SU-DHL-6 (cell line): ENCODE measurements around the gene AADACL2.

Experiments
- H2AFZ ChIP-seq: fragments of 200-600 bp; sonication (generic); 2 replicates; pipeline ENCODE4 v1.6.1; 2014; ENCODE audit warnings: low read depth, mild to moderate bottlenecking, moderate library complexity, mixed read lengths, antibody characterized with exemption, low read length; ENCODE audit not compliant: severe bottlenecking
- H3F3A ChIP-seq: fragments of 200-600 bp; shearing (Covaris generic); 2 replicates; pipeline ENCODE4 v1.6.0; 2016; ENCODE audit warnings: antibody characterized with exemption, mild to moderate bottlenecking; ENCODE audit not compliant: insufficient read depth
- H3K27ac ChIP-seq: fragments of 200-600 bp; sonication (generic); 2 replicates; pipeline ENCODE4 v1.5.1; 2016; ENCODE audit warnings: low read depth, mild to moderate bottlenecking, low read length, moderate library complexity, mixed read lengths
- H3K27me3 ChIP-seq: fragments of 200-600 bp; sonication (generic), shearing (Covaris generic); 2 replicates; pipeline ENCODE4 v1.6.0; 2014; ENCODE audit warnings: mild to moderate bottlenecking, low read length
- H3K36me3 ChIP-seq: fragments of 200-600 bp; sonication (generic); 2 replicates; pipeline ENCODE4 v1.6.1; 2014; ENCODE audit warnings: mild to moderate bottlenecking, low read length, mixed read lengths
- H3K4me2 ChIP-seq: fragments of 300-600, 200-600 bp; shearing (Covaris generic), sonication (generic); 2 replicates; pipeline ENCODE4 v1.6.0; 2014; ENCODE audit warnings: low read length, low read depth, mild to moderate bottlenecking; ENCODE audit not compliant: poor library complexity, severe bottlenecking
- H3K4me3 ChIP-seq: fragments of 200-600 bp; sonication (generic); 2 replicates; pipeline ENCODE4 v1.5.1; 2014; ENCODE audit warnings: antibody characterized with exemption, low read length, mild to moderate bottlenecking, mixed read lengths; ENCODE audit not compliant: insufficient read depth, poor library complexity, severe bottlenecking
- H3K79me2 ChIP-seq: fragments of 200-600 bp; sonication (generic); 2 replicates; pipeline ENCODE4 v1.6.1; 2014; ENCODE audit warnings: mild to moderate bottlenecking, low read length, moderate library complexity; ENCODE audit not compliant: insufficient read depth
- H3K9ac ChIP-seq: fragments of 200-600 bp; sonication (generic); 2 replicates; pipeline ENCODE4 v1.7.0; 2014; ENCODE audit warnings: mild to moderate bottlenecking, low read length
- H3K9me2 ChIP-seq: fragments of 200-600 bp; sonication (generic); replicated peaks from 2 replicates; pipeline ENCODE4 v1.6.1; 2014; ENCODE audit warnings: low read length; ENCODE audit not compliant: insufficient read depth
- H3K9me3 ChIP-seq: fragments of 200-600 bp; sonication (generic); 2 replicates; pipeline ENCODE4 v1.6.1; 2014; ENCODE audit warnings: low read length, mixed read lengths; ENCODE audit not compliant: insufficient read depth
- H4K20me1 ChIP-seq: fragments of 200-600 bp; sonication (generic); 2 replicates; pipeline ENCODE4 v1.6.1; 2014; ENCODE audit warnings: low read depth, mild to moderate bottlenecking, antibody characterized with exemption, low read length, moderate library complexity, mixed read lengths
- EZH2phosphoT487 ChIP-seq: fragments of 200-600 bp; sonication (generic), shearing (Covaris generic); conservative IDR thresholded peaks from 2 replicates; pipeline ENCODE4 v1.6.1; 2018; ENCODE audit warnings: mild to moderate bottlenecking, antibody characterized with exemption, low read length, moderate library complexity, mixed read lengths
- TF ChIP-seq, protein P1 (sequence below): fragments of 200-600 bp; sonication (generic); IDR thresholded peaks from one replicate; pipeline ENCODE4 v1.5.1; 2017; ENCODE audit warnings: antibody characterized with exemption, mild to moderate bottlenecking, low read length, moderate library complexity; ENCODE audit not compliant: insufficient read depth, poor library complexity, severe bottlenecking

Gene AADACL2

DNA sequence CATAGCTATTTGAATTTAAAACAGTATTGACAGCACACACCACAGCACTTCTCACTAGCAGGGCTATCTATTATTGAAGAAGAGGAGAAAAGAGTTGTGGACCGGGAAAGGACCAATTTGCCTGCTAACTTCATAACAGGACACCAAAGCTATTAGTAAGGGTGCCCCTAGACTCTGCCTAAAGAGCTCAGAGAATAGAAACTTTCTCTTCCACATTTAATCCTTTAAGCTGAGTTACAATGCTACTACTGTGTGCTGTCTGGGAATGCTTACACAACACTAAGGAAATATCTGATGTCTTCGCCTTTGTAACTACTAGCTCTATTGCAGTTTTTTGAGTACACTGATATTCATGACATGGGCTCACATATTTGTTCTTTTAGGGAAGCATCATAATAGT, 66.7 kb downstream of the AADACL2 start:
- no peak overlapping the region for H3K9ac ChIP-seq
- H3K36me3 ChIP-seq = no peaks in the 10 kb centered on the region
- H4K20me1 ChIP-seq = 0 out of 2 replicates have a peak, but pooled peaks cover 3% of the 10 kb centered on the region
- H2AFZ ChIP-seq = no peak overlapping the region
- H3F3A ChIP-seq = no peaks in the 10 kb centered on the region
- H3K4me2 ChIP-seq = no peak overlapping the region
- H3K9me3 ChIP-seq = no peaks in the 10 kb centered on the region
- no peak overlapping the region for H3K4me3 ChIP-seq
- H3K27me3 ChIP-seq = no peaks in the 10 kb centered on the region
- no peaks in the 10 kb centered on the region for H3K9me2 ChIP-seq
- no peaks in the 10 kb centered on the region for H3K79me2 ChIP-seq
- TF ChIP-seq, protein P1, sequence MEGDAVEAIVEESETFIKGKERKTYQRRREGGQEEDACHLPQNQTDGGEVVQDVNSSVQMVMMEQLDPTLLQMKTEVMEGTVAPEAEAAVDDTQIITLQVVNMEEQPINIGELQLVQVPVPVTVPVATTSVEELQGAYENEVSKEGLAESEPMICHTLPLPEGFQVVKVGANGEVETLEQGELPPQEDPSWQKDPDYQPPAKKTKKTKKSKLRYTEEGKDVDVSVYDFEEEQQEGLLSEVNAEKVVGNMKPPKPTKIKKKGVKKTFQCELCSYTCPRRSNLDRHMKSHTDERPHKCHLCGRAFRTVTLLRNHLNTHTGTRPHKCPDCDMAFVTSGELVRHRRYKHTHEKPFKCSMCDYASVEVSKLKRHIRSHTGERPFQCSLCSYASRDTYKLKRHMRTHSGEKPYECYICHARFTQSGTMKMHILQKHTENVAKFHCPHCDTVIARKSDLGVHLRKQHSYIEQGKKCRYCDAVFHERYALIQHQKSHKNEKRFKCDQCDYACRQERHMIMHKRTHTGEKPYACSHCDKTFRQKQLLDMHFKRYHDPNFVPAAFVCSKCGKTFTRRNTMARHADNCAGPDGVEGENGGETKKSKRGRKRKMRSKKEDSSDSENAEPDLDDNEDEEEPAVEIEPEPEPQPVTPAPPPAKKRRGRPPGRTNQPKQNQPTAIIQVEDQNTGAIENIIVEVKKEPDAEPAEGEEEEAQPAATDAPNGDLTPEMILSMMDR = no peak
- no peak for TF ChIP-seq EZH2phosphoT487
- H3K27ac ChIP-seq = no peak overlapping the region

- H3K79me2 ChIP-seq = no peaks in the 10 kb centered on the region
- no peaks in the 10 kb centered on the region for H3K36me3 ChIP-seq
- no peaks in the 10 kb centered on the region for H3K27me3 ChIP-seq
- H3K9me2 ChIP-seq = no peaks in the 10 kb centered on the region
- no peak overlapping the region for H3K9ac ChIP-seq
- TF ChIP-seq, protein P1 = no peak
- no peak for TF ChIP-seq EZH2phosphoT487
- no peak overlapping the region for H2AFZ ChIP-seq
- 0 out of 2 replicates have a peak, but pooled peaks cover 3% of the 10 kb centered on the region for H4K20me1 ChIP-seq
- no peaks in the 10 kb centered on the region for H3K9me3 ChIP-seq
- H3K4me3 ChIP-seq = no peak overlapping the region
- no peaks in the 10 kb centered on the region for H3F3A ChIP-seq
- H3K4me2 ChIP-seq = no peak overlapping the region
- no peak overlapping the region for H3K27ac ChIP-seq
These were observed 70.5 kb downstream of the AADACL2 start for GRCh38 chr3:151804267-151804666.

DNA sequence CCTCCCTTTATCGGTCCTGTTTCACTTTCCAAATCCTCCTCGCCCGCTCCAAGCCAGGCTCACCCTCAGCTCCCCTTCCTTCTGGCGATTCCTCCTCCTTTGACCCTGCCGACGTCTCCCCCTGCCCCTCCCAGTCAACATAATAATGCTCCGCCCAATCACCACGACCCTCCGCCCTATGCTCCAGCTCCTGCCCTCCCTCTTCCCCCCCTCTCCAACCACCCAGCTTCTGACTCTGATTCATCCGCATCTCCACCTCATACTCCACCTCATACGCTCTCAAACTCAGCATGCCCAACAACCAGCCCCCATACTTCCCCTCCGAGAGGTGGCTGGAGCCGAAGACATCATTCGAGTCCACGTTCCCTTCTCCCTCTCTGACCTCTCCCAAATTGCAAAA, 73.1 kb downstream of the AADACL2 start:
- Histone ChIP-seq H3K9me2 (no peaks in the 10 kb centered on the region), H3K36me3 (no peaks in the 10 kb centered on the region), H3F3A (no peaks in the 10 kb centered on the region), H2AFZ (no peak overlapping the region), H3K9me3 (no peaks in the 10 kb centered on the region), H3K27ac (no peak overlapping the region), H4K20me1 (no peaks in the 10 kb centered on the region), H3K4me2 (no peak overlapping the region), H3K4me3 (no peak overlapping the region), H3K79me2 (no peaks in the 10 kb centered on the region), H3K9ac (no peak overlapping the region), H3K27me3 (no peaks in the 10 kb centered on the region)
- TF ChIP-seq, protein P1 = no peak
- no peak for TF ChIP-seq EZH2phosphoT487
